Measurements from ENCODE around the gene EGFL7. TPM values are rescaled to one million over a fixed set of nuclear protein-coding genes. Genes with fewer than 3 reads are reported as not detected.

The EGFL7 gene
- total and polyA plus RNA-seq, 2 of the 8 experiments (the other 6 are each of a cell fraction or from before 2014, with no cell fraction given) = 37.8 to 53.4 TPM

- Histone ChIP-seq H3K9me3 (ENCODE audit: insufficient read depth in 2 of 2, low read depth in 1 of 2, low read length in 1 of 2) (no peaks in the 10 kb centered on the region), H3K9ac (replicated peaks in 1 of 4; ENCODE audit: extremely low read depth in 1 of 4, low read depth in 3 of 4, low read length in 3 of 4) (no peak overlapping the region)
Observed at GRCh38 chr9:136689108-136689460, 26.4 kb downstream of the EGFL7 start.

More at GRCh38 chr9:136689108-136689460, 26.4 kb downstream of the EGFL7 start:
- Histone ChIP-seq H3K4me2 (ENCODE audit: insufficient read depth in 1 of 2, low read depth in 2 of 2, low read length in 2 of 2) (no peak overlapping the region), H2BK15ac (ENCODE audit: low read length) (no peak overlapping the region), H3K18ac (ENCODE audit: extremely low read depth, low read length) (no peak overlapping the region), H4K20me1 (replicated peaks in 1 of 2; ENCODE audit: control insufficient read depth in 1 of 2, insufficient read depth in 2 of 2, low read length in 2 of 2) (peaks cover 2 to 5% of the 10 kb centered on the region in 2 experiments), H3K23ac (ENCODE audit: insufficient read length) (no peak overlapping the region), H3K4me1 (replicated peaks in 1 of 4; ENCODE audit: control insufficient read depth in 3 of 4, insufficient read depth in 4 of 4, low read length in 3 of 4) (peaks cover 0 to 27% (median 17%) of the 10 kb centered on the region in 4 experiments; a peak in 5 of 7 replicates), H3K4ac (replicated peaks; ENCODE audit: insufficient read length, low read depth, low read length) (no peak overlapping the region), H2BK5ac (ENCODE audit: low read depth, low read length) (0 out of 2 replicates have a peak overlapping the region, but pooled peaks have one; percentile 24), H3K36me3 (ENCODE audit: control insufficient read depth in 2 of 4, insufficient read depth in 4 of 4, low read length in 3 of 4) (no peaks in the 10 kb centered on the region), H3K4me3 (ENCODE audit: extremely low read depth in 1 of 4, insufficient read depth in 2 of 4, low read depth in 3 of 4, low read length in 4 of 4) (no peak overlapping the region), H3K14ac (ENCODE audit: insufficient read length) (no peak overlapping the region), H3K79me2 (ENCODE audit: control insufficient read depth in 1 of 2, insufficient read depth in 2 of 2, low read length in 2 of 2) (no peaks in the 10 kb centered on the region), H2BK12ac (ENCODE audit: low read depth, low read length) (peak overlapping the region; percentile 80; the same call in 1 of the 2 replicates), H3K56ac (replicated peaks; ENCODE audit: insufficient read length, low read depth, low read length) (no peak overlapping the region), H3K27me3 (replicated peaks in 1 of 4; ENCODE audit: control insufficient read depth in 3 of 4, extremely low read depth in 1 of 4, insufficient read depth in 3 of 4, low read length in 3 of 4) (peaks cover 0 to 11% (median 5%) of the 10 kb centered on the region in 4 experiments; a peak in 4 of 7 replicates), H2BK20ac (ENCODE audit: low read length) (peak overlapping the region; percentile 86; the same call in 1 of the 2 replicates), H2BK120ac (replicated peaks; ENCODE audit: low read depth, low read length) (no peak overlapping the region), H3K27ac (ENCODE audit: low read depth, low read length) (no peak overlapping the region), H4K5ac (ENCODE audit: insufficient read length, low read depth, low read length) (no peak overlapping the region), H3K23me2 (ENCODE audit: low read depth, low read length) (peaks cover 13% of the 10 kb centered on the region; the same call in 1 of the 2 replicates), H2AK5ac (ENCODE audit: low read depth, low read length) (0 out of 2 replicates have a peak overlapping the region, but pooled peaks have one; percentile 34), H2AFZ (ENCODE audit: low read length) (no peak overlapping the region), H4K8ac (ENCODE audit: extremely low read depth, insufficient read depth, low read length) (no peak overlapping the region), H3K79me1 (ENCODE audit: low read depth, low read length) (peaks cover 6% of the 10 kb centered on the region; the same call in 1 of the 2 replicates), H4K91ac (replicated peaks; ENCODE audit: insufficient read length, low read length) (no peak overlapping the region)
- FAIRE-seq (no peak), DNase-seq (ENCODE audit: low read depth in 1 of 2, low spot score in 2 of 2) (peak in 1 of 2 experiments; percentile 39)
- POLR2A ChIA-PET (ENCODE audit: partially characterized antibody) = interaction anchor here (1.4 to 3.7 kb wide), 3 partner anchors 14 to 39 kb away, joined by 4 to 29 read pairs (median 8); no protein-coding TSS in a partner anchor
- 87% methylated on average over 7 of the region's 7 CpGs; no CpG with 5 or more reads in 1 of the 2 experiments for WGBS, 2 experiments (ENCODE audit: extremely low coverage in 1 of 2, insufficient coverage in 1 of 2, insufficient read length in 1 of 2, insufficient replicate concordance in 2 of 2, low coverage in 1 of 2, low lambda C conversion rate in 2 of 2, missing lambda C conversion rate in 1 of 2)
- peak; percentile 54; the same call in 1 of the 2 replicates for TF ChIP-seq KDM1A (IDR thresholded peaks at IDR 0.05; ENCODE audit: borderline replicate concordance, low read length)
- TF ChIP-seq CTCF (IDR thresholded peaks at IDR 0.05; ENCODE audit: control extremely low read depth in 1 of 3, insufficient read depth in 1 of 3, low read depth in 1 of 3, low read length in 3 of 3) = no peak
- TF ChIP-seq E2F6 (IDR thresholded peaks at IDR 0.05) = no peak
- CTCF ChIA-PET (ENCODE audit: partially characterized antibody) = interaction anchor here (1.9 to 12.8 kb wide), 2 partner anchors 15 to 59 kb away, joined by 6 to 125 read pairs; no protein-coding TSS in a partner anchor
